Stimulated activated CD8-positive, alpha-beta memory T cell treated with anti-CD3 and anti-CD28 coated beads, Interleukin-15, amount 100 ng/mL, for 4 hours (primary cell): ENCODE measurements around the gene TEKTIP1.
"Not testable (repeated sequence)": the region's sequence is repeated elsewhere in the genome, so short reads cannot be mapped to it uniquely, and the experiment has no call there.

ENCODE experiments used
- DNase-seq, 2 donors: peaks; one replicate each; pipeline ENCODE4 v3.0.0-alpha.2; 2020; ENCODE audit warnings: low read depth in 2 of 2

The TEKTIP1 gene

DNA sequence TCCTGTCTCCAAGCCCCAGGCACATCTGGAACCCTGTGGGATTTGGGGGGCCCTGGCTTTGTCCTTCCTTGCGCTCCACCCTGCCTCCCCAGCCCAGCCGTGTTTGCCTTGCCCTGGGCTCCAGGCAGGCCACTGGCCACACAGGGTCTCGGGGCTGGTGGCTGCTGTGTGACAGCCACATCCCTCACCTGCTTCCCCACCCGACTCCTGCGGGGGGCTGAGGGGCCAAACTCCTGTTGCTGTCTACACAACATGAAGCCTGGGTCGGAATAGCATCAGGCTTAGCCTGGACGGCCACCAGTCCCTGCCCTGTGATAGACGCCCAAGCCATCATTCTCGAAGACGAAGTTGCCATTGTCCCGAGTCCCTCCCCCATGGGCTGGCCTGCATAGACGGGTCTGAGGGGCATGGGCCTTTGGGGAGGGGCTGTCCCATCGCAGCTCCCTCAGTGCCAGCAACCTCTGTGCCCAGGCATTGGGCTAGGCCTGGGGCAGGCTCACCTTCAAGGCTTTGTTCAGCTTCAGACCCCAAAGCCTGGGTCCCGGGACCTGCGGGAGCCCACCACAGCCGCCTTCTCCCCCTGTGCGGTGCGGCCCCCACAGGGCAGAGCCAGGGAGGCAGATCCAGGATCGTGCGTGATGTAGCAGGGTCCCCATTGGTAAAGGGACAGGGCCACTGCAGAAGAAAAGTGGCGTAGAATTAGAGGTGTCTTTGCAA, 15.5 kb upstream of the TEKTIP1 start:
- no peak for DNase-seq

- no peak for DNase-seq
Measured at GRCh38 chr19:3524078-3524842, 14.7 kb upstream of the TEKTIP1 start.

GRCh38 chr19:3524904-3525451, 14.0 kb upstream of the TEKTIP1 start:
- DNase-seq: no peak

GRCh38 chr19:3526507-3527237, 12.3 kb upstream of the TEKTIP1 start:
- no peak for DNase-seq

GRCh38 chr19:3527238-3527910, 11.6 kb upstream of the TEKTIP1 start:
- no peak for DNase-seq

GRCh38 chr19:3528080-3528479, 10.9 kb upstream of the TEKTIP1 start:
- no peak for DNase-seq

DNA sequence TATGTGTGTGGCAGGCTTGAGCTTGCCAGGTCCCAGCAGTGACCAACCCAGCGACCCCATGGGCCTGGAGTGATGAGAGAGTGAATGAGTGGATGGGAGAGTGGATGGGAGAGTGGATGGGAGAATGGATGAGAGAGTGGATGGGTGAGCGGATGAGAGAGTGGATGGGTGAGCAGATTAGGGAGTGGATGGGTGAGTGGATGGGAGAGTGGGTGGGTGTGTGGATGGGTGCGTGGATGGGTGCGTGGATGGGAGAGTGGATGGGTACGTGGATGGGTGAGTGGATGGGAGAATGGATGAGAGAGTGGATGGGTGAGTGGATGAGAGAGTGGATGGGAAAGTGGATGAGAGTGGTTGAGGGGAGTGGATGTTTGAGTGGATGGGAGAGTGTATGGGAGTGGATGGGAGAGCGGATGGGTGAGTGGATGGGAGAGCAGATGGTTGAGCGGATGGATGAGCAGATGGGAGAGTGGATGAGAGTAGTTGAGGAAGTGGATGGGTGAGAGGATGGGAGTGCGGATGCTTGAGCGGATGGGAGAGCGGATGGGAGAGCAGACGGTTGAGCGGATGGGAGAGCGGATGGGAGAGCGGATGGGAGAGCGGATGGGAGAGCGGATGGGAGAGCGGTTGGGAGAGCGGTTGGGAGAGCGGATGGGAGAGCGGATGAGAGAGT, 10.3 kb upstream of the TEKTIP1 start:
- DNase-seq: no peak

DNA sequence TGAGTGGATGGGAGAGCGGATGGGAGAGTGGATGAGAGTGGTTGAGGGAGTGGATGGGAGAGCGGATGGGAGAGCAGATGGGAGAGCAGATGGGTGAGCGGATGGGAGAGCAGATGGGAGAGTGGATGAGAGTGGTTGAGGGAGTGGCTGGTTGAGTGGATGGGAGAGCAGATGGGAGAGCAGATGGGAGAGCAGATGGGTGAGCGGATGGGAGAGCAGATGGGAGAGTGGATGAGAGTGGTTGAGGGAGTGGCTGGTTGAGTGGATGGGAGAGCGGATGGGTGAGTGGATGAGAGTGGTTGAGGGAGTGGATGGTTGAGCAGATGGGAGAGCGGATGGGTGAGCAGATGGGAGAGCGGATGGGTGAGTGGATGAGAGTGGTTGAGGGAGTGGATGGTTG, 9.7 kb upstream of the TEKTIP1 start:
- not testable (repeated sequence) for DNase-seq

DNA sequence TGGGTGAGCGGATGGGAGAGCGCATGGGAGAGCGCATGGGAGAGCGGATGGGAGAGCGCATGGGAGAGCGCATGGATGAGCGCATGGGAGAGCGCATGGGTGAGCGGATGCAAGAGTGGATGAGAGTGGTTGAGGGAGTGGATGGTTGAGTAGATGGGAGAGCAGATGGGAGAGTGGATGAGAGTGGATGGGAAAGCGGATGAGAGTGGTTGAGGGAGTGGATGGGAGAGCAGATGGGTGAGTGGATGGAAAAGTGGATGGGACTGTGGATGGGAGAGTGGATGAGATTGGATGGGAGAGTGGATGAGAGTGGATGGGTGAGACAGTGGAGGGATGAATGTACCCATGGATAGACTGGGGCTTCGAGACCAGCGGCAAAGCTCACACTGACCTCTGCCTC, 8.6 kb upstream of the TEKTIP1 start:
- no peak for DNase-seq

DNA sequence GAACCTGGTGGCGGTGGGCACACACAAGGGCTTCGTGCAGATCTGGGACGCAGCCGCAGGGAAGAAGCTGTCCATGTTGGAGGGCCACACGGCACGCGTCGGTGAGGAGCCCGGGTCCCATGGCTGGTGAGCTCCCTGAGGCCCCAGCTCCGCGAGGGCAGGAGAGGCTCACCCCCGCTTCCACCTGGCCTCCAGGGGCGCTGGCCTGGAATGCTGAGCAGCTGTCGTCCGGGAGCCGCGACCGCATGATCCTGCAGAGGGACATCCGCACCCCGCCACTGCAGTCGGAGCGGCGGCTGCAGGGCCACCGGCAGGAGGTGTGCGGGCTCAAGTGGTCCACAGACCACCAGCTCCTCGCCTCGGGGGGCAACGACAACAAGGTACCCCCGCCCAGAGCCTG, 7.3 kb upstream of the TEKTIP1 start:
- DNase-seq: no peak

GRCh38 chr19:3532154-3532786, 6.7 kb upstream of the TEKTIP1 start:
- DNase-seq: no peak

DNA sequence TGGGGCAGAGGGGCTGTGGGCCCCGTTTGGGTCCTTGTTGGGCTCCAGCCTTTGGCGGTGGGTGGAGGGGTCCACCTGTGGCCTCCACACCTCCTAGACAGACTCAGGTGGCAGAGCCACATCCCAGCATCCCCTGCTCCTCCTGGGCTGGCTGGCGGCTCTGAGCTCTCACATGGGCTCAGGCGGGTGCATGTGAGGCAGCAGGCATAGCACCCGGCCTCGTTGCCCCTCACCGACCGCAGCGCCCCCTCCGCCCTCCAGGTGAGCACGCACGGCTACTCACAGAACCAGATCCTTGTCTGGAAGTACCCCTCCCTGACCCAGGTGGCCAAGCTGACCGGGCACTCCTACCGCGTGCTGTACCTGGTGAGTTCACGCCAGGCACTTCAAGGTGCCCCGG, 5.9 kb upstream of the TEKTIP1 start:
- DNase-seq: no peak

GRCh38 chr19:3533563-3534216, 5.3 kb upstream of the TEKTIP1 start:
- no peak for DNase-seq

- no peak for DNase-seq
Measured at GRCh38 chr19:3534375-3535234, 4.4 kb upstream of the TEKTIP1 start.

DNA sequence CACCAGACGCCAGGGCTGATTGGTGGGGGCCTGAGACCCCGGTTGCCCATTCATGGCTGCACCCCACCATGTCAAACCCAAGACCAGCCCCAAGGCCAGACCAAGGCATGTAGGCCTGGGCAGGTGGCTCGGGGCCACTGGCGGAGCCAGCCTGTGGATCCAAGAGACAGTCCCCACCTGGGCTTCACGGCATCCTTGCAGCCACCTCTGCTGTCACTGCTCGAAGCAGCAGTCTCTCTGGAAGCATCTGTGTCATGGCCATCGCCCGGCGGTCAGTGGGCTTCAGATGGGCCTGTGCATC, 3.8 kb upstream of the TEKTIP1 start:
- DNase-seq: no peak

GRCh38 chr19:3535563-3535965, 3.4 kb upstream of the TEKTIP1 start:
- no peak for DNase-seq

DNA sequence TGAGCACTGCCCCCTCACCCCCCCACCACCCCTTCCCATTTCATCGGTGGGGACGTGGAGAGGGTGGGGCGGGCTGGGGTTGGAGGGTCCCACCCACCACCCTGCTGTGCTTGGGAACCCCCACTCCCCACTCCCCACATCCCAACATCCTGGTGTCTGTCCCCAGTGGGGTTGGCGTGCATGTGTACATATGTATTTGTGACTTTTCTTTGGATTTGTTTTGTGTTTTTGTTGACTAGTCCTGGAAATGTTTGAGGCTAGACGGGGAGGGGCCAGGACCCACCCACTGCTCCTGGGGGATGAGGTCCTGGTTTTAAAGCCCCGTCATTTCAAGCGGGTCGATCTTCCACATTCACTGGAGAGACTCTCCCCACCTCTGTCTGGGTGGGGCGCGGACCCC, 3.0 kb upstream of the TEKTIP1 start:
- DNase-seq: no peak

DNA sequence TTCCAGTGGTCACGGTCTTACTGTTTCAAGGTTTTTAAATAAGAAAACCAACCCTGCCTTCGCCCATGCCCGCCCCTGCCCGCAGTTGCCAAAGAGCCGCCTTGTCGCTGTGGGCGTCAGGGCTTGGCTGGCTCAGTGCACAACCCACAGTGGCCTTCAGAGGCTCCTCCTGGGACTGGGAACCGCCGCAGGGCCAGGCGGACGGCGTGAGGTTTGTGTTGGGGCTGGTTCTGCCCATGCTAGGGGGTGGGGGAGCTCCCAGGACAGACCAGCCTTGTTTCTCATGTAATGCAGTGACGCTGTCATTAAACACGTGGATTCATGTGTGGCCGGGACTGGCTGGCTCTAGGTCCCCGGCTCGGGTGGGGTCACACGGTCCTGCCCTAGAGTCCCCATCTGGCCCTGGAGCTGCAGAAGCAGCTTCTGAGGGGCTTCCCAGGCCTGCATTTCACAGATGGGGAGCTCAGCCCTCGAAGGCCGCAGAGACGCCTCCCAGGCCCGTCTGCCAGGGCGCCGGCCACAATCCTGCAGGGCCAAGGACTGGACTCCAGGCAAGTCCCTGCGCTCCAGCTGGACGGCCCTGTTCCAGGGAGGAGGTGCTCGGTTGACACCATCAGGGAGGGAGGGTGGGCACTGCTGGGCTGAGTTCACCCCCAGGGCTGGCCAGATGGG, 2.4 kb upstream of the TEKTIP1 start:
- no peak for DNase-seq

DNA sequence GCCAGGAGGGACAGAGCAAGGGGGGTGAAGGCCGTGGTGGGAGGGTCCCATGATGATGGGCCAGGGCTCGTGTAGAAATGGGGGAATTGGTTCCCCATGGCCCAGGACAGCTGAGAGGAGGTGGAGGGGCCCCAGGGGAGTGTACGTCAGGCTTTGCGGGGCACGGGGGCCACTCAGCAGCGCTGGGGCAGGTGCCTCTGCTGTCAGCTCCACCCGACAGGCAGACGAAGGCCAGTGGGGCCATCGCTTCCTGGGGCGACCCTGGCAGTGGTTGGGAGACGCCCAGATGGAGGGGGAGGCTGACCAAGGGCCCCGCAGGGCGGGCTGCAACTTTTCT, 1.9 kb upstream of the TEKTIP1 start:
- DNase-seq: no peak
